DMS114 treated with DMSO at 0.1 percent for 48 hours (cell line): ENCODE results near the gene GABRB1.
A peak's percentile ranks its signal among the peaks of the same experiment; 100 is the strongest.

ENCODE experiments used
- DNase-seq: peaks from one replicate; lab custom pipeline; 2025; ENCODE audit not compliant: unreplicated experiment; lab: John Stamatoyannopoulos, UW

The GABRB1 gene

GRCh38 chr4:47110546-47111132 is 79.3 kb downstream of the GABRB1 start:
- DNase-seq: no peak

GRCh38 chr4:47118192-47118929 is 87.0 kb downstream of the GABRB1 start:
- DNase-seq: no peak

- no peak for DNase-seq
Measured at GRCh38 chr4:47120783-47121182, 89.4 kb downstream of the GABRB1 start.

DNA sequence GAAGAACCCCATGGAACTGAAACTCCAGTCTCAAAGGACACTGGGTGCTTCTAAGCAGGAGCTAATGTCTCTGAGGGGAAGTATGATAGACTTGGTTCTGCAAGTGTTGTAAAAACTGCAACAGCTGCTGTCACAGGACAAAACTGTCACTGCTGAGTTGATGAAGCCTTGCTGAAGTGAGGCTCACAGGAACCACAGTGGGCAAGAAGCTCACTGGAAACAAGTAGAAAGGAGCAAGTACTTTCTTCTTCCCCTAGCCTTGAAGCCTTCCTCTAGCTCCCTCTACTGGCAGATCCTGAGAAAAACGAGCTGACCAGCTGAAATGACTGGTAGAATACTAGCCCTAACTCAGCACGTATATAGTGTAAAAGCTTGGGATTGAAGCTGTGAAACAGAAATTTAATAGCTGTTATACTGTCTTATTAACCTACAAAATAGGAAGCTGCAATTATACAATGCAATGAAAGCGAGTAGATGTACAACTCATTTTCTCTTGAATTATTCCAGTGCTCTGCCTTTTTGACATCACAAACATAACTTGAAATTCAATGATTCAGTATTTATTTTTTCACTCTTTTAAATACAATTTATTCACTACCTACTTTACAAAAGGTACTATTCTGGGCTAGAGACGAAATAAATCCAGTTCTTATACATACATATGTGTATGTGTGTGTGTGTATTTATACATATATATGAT is 91.4 kb downstream of the GABRB1 start:
- DNase-seq: peak; percentile 21

- no peak for DNase-seq
Measured at GRCh38 chr4:47128991-47129390, 97.6 kb downstream of the GABRB1 start.

DNA sequence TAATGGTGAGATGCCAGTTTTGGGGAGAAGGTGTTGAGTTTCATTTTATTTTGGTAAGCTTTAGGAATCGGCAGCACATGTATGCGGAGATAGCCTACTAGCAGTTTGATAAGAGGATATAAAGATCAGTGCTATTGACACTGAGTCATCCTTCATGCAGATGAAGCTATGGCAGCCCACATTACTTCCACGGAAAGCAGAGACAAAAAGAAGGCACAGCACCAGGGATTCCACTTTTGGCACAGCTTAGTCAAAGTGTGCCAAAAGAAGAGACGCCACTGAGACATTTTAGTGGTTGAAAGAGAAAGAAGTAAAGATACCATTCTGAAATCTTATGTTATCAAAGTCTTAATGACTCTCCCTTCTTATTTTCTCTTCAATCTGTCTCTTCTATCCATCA is 103.8 kb downstream of the GABRB1 start:
- no peak for DNase-seq

GRCh38 chr4:47143261-47143660 is 111.9 kb downstream of the GABRB1 start:
- DNase-seq: no peak

- no peak for DNase-seq
Measured at GRCh38 chr4:47145630-47146029, 114.3 kb downstream of the GABRB1 start.

GRCh38 chr4:47154816-47155370 is 123.5 kb downstream of the GABRB1 start:
- DNase-seq: no peak

- DNase-seq: no peak
Measured at GRCh38 chr4:47155919-47156318, 124.6 kb downstream of the GABRB1 start.

DNA sequence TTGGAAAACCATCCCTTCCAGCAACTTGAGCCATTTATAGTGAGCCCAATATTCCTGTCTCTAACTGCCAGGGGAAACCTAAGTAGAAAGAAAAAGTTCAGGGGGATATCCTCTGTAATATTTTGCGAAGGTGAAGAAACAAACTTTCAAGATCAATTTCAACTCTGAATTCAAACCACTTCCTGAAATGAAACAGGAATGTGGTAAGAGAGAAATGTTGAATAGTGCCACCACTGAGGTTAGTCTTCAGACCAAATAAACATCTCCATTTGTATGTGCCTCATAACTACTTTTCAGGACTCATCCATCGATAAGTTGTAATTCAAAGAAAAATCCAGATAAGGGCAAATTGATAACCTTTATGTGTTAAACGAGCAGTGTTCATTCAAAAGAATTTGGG is 128.7 kb downstream of the GABRB1 start:
- DNase-seq: no peak

DNA sequence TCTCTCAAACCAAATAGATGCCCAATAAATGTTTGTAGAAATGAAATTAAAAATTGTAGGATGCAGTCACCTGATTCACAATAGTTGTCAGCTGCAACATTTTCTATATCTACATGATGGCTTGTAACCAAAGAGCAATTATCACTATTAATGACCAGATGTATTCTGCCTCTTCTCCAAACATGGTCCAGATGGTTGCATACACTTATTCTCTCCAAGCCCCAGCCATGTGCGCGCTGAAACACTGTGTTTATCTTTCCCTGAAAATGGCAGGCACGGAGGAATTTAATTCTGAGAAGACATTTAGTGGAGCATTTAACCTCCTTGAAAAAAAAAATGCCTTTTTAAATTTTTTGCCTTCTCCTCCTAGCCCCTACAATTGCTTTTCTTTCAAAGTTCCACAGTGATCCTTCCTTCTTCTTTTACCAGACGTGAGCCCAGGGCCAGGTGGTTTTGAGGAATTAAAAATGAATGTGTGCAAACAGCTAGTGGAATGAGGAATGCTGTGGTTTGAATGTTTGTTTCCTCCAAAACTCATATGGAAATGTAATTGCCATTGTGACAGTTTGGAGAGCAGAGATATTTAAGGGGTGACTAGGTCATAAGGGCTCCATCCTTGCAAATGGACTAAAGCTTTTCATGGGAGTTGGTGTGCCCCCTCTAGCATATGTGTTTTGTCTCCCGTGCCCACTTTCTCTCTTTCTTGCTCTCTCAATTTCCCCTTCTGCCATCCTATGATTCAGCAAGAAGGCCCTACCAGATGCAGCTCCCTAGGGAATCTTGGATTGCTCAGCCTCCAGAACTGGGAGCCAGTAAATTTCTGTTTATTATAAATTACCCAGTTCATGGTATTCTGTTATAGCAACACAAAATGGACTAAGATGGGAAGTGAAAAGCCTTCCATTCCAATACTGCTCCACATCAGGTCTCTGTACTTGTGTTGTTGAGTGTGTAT is 136.0 kb downstream of the GABRB1 start:
- no peak for DNase-seq

- DNase-seq: no peak
Measured at GRCh38 chr4:47184083-47184482, 152.7 kb downstream of the GABRB1 start.

DNA sequence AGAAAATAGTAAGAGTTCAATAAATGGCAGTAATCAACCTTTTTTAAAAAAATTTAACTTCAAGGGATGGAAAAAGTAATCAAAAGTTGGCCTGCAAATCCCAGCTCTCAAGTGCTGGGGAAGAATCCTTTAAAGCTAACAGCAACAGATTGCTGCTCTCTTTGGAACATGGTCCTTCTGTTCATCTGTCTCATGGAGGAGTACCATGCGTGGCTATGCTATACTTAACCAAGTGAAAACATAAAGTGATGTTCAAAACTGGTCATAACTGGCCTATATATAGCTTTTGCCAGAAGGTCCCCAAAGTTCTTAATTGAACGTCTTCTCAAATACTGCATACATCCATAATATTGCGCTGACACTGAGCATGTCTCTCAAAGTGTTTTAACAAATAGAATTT is 154.4 kb downstream of the GABRB1 start:
- no peak for DNase-seq

GRCh38 chr4:47187608-47188007 is 156.2 kb downstream of the GABRB1 start:
- DNase-seq: no peak

GRCh38 chr4:47193179-47193578 is 161.8 kb downstream of the GABRB1 start:
- DNase-seq: no peak

GRCh38 chr4:47194036-47194737 is 162.8 kb downstream of the GABRB1 start:
- DNase-seq: no peak

DNA sequence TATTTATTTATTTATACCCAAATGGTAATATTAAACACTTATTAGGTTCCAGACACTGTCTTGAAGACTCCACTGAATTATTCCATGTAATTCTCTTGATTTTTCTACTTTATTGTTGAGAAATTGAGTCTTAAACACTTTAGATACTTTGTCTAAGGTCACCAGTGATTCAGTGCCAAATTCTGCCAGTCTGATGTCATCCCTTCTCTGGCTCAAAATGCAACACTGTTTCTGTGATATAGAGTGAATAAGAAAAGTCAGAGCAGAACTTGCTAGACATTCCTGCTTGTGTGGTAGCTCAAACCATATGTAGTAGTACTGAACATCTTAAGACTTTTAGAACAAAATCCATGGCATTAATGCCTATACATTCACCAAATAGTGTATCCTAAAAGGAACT is 164.3 kb downstream of the GABRB1 start:
- DNase-seq: no peak

GRCh38 chr4:47198791-47199190 is 167.4 kb downstream of the GABRB1 start:
- no peak for DNase-seq

GRCh38 chr4:47203593-47203992 is 172.2 kb downstream of the GABRB1 start:
- no peak for DNase-seq
